ENCODE measurements around the gene KANSL1. TPM values are rescaled to one million over a fixed set of nuclear protein-coding genes. Genes with fewer than 3 reads are reported as not detected.

The KANSL1 gene
- total and polyA plus RNA-seq, 2 donors (not counting 1 experiment from before 2014, with no cell fraction given) = 36.8 to 233 TPM

- ChIA-PET POLR2A (no interaction called here), CTCF (interaction anchor here (1.0 to 2.5 kb wide), 4 partner anchors 17 to 118 kb away, joined by 3 to 9 read pairs (median 5); partner anchors contain the start of gene KANSL1)
- Histone ChIP-seq H2AFZ (ENCODE audit: insufficient read depth, low read depth, low read length, poor library complexity, severe bottlenecking) (no peak overlapping the region), H3K27me3 (replicated peaks in 1 of 4; ENCODE audit: control extremely low read depth in 1 of 4, control insufficient read depth in 3 of 4, insufficient read depth in 4 of 4, low read length in 3 of 4) (no peaks in the 10 kb centered on the region), H3K9ac (ENCODE audit: low read length) (no peak overlapping the region), H3K9me3 (ENCODE audit: control extremely low read depth in 1 of 3, control insufficient read depth in 2 of 3, insufficient read depth in 1 of 3, low read length in 2 of 3) (no peaks in the 10 kb centered on the region), H3K36me3 (replicated peaks in 1 of 2; ENCODE audit: control extremely low read depth in 1 of 2, control insufficient read depth in 1 of 2, extremely low read depth in 1 of 2, insufficient read depth in 2 of 2, low read length in 1 of 2) (peaks cover 4 to 12% of the 10 kb centered on the region in 2 experiments), H3K27ac (ENCODE audit: low read length in 2 of 2) (no peak overlapping the region), H3K79me2 (ENCODE audit: control insufficient read depth, insufficient read depth, low read length) (peaks cover 100% of the 10 kb centered on the region), H3K4me2 (replicated peaks; ENCODE audit: low read depth, low read length, poor library complexity, severe bottlenecking) (no peak overlapping the region), H3K4me3 (ENCODE audit: control extremely low read depth in 1 of 5, extremely low read depth in 1 of 5, insufficient read depth in 1 of 5, low read depth in 2 of 5, low read length in 4 of 5) (no peak overlapping the region), H4K20me1 (ENCODE audit: control insufficient read depth, insufficient read depth, low read length, poor library complexity, severe bottlenecking) (peaks cover 96% of the 10 kb centered on the region), H3K4me1 (ENCODE audit: control insufficient read depth in 2 of 2, insufficient read depth in 2 of 2, low read length in 2 of 2) (peaks cover 25 to 56% of the 10 kb centered on the region in 2 donors)
- intact Hi-C loops (cut with micrococcal nuclease) = no loop called here
- H3K27me3 Mint-ChIP-seq = no peaks in the 10 kb centered on the region
- no peaks in the 10 kb centered on the region for H3K9me3 Mint-ChIP-seq (ENCODE audit: insufficient read depth)
- no peak overlapping the region for H3K4me3 Mint-ChIP-seq
- no peak overlapping the region for H3K27ac Mint-ChIP-seq
- ATAC-seq (ENCODE audit: low read depth) (no peak), DNase-seq (no peak)
- H3K4me1 Mint-ChIP-seq = peaks cover 77% of the 10 kb centered on the region
- WGBS (ENCODE audit: insufficient coverage) = no CpG with 5 or more reads among the region's 1 CpG
- TF ChIP-seq EZH2 (IDR thresholded peaks at IDR 0.05; ENCODE audit: borderline replicate concordance, insufficient read depth, low read depth, low read length, poor library complexity, severe bottlenecking) (no peak), CTCF (IDR thresholded peaks at IDR 0.05) (no peak)
Measured at GRCh38 chr17:46162866-46163265, 30.4 kb downstream of the KANSL1 start.

GRCh38 chr17:46160169-46160568 lies 33.1 kb downstream of the KANSL1 start:
- H3K9me3 ChIP-seq (ENCODE audit: control extremely low read depth in 1 of 3, control insufficient read depth in 2 of 3, insufficient read depth in 1 of 3, low read length in 2 of 3) = no peaks in the 10 kb centered on the region
- Mint-ChIP-seq H3K27me3 (no peaks in the 10 kb centered on the region), H3K27ac (no peak overlapping the region), H3K4me3 (no peak overlapping the region), H3K9me3 (ENCODE audit: insufficient read depth) (no peaks in the 10 kb centered on the region), H3K4me1 (peaks cover 89% of the 10 kb centered on the region)
- peaks cover 95% of the 10 kb centered on the region for H4K20me1 ChIP-seq (ENCODE audit: control insufficient read depth, insufficient read depth, low read length, poor library complexity, severe bottlenecking)
- no peaks in the 10 kb centered on the region for H3K27me3 ChIP-seq (replicated peaks in 1 of 4; ENCODE audit: control extremely low read depth in 1 of 4, control insufficient read depth in 3 of 4, insufficient read depth in 4 of 4, low read length in 3 of 4)
- H2AFZ ChIP-seq (ENCODE audit: insufficient read depth, low read depth, low read length, poor library complexity, severe bottlenecking) = no peak overlapping the region
- 93% methylated on average over 7 of the region's 8 CpGs for WGBS (ENCODE audit: insufficient coverage)
- no peak overlapping the region for H3K4me3 ChIP-seq (ENCODE audit: control extremely low read depth in 1 of 5, extremely low read depth in 1 of 5, insufficient read depth in 1 of 5, low read depth in 2 of 5, low read length in 4 of 5)
- intact Hi-C loops (cut with micrococcal nuclease) = no loop called here
- ChIA-PET CTCF (interaction anchor here (1.0 to 1.2 kb wide), 2 partner anchors 10 to 17 kb away, joined by 3 read pairs; no protein-coding TSS in a partner anchor), POLR2A (interaction anchor here (1.4 kb wide), 1 partner anchor 13 kb away, joined by 3 read pairs; no protein-coding TSS in a partner anchor)
- H3K4me2 ChIP-seq (replicated peaks; ENCODE audit: low read depth, low read length, poor library complexity, severe bottlenecking) = no peak overlapping the region
- ATAC-seq (ENCODE audit: low read depth) (no peak), DNase-seq (no peak)
- H3K4me1 ChIP-seq (ENCODE audit: control insufficient read depth in 2 of 2, insufficient read depth in 2 of 2, low read length in 2 of 2) = peaks cover 48 to 82% of the 10 kb centered on the region in 2 donors
- peaks cover 2 to 9% of the 10 kb centered on the region in 2 experiments for H3K36me3 ChIP-seq (replicated peaks in 1 of 2; ENCODE audit: control extremely low read depth in 1 of 2, control insufficient read depth in 1 of 2, extremely low read depth in 1 of 2, insufficient read depth in 2 of 2, low read length in 1 of 2)
- H3K79me2 ChIP-seq (ENCODE audit: control insufficient read depth, insufficient read depth, low read length) = peaks cover 100% of the 10 kb centered on the region
- TF ChIP-seq CTCF (IDR thresholded peaks at IDR 0.05) = no peak
- no peak for TF ChIP-seq EZH2 (IDR thresholded peaks at IDR 0.05; ENCODE audit: borderline replicate concordance, insufficient read depth, low read depth, low read length, poor library complexity, severe bottlenecking)
- H3K27ac ChIP-seq (ENCODE audit: low read length in 2 of 2) = peak overlapping the region in 1 of 2 donors; percentile 39
- H3K9ac ChIP-seq (ENCODE audit: low read length) = no peak overlapping the region
